ENCODE measurements around the gene SMYD3. TPM values are rescaled to one million over a fixed set of nuclear protein-coding genes. Genes with fewer than 3 reads are reported as not detected.

Gene SMYD3
- total and polyA plus RNA-seq, 2 donors (not counting 3 experiments of a cell fraction or from before 2014, with no cell fraction given) = 16.0 to 32.1 TPM

DNA sequence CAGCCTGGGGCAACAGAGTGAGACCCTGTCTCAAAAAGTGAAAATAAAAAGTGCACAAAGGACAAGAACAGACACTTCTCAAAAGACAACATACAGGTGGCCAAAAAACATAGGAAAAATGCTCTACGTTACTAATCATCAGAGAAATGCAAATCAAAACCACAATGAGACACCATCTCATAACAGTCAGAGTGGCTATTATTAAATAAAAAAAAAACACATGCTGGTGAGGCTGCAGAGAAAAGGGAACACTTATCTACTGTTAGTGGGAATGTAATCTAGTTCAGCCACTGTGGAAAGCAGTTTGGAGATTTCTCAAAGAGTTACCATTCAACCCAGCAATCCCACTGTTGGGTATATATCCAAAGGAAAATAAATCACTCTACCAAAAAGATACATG, 173.2 kb downstream of the SMYD3 start:
- TF ChIP-seq JUN (IDR thresholded peaks at IDR 0.05; ENCODE audit: borderline replicate concordance, insufficient read depth, insufficient read length, low read depth) (no peak), MYC (IDR thresholded peaks at IDR 0.05; ENCODE audit: low read depth, low read length) (no peak), EZH2 (IDR thresholded peaks at IDR 0.05; ENCODE audit: borderline replicate concordance, low read depth, low read length, severe bottlenecking) (no peak), POLR2A (IDR thresholded peaks at IDR 0.05; ENCODE audit: low read depth, low read length) (no peak), POLR2AphosphoS5 (IDR thresholded peaks at IDR 0.05; ENCODE audit: insufficient read depth, low read depth, low read length) (no peak), MAX (IDR thresholded peaks at IDR 0.05; ENCODE audit: insufficient read depth, insufficient read length) (no peak), CTCF (IDR thresholded peaks at IDR 0.05; ENCODE audit: extremely low read depth in 1 of 2, insufficient read depth in 1 of 2, low read depth in 1 of 2, low read length in 2 of 2) (no peak), FOS (IDR thresholded peaks at IDR 0.05; ENCODE audit: borderline replicate concordance, insufficient read depth, low read length) (no peak), GATA2 (IDR thresholded peaks at IDR 0.05; ENCODE audit: insufficient read depth, insufficient read length, low read depth, low read length) (no peak)
- Histone ChIP-seq H4K20me1 (replicated peaks; ENCODE audit: control insufficient read depth, extremely low read depth, insufficient read depth, low read length) (no peaks in the 10 kb centered on the region), H3K9ac (replicated peaks; ENCODE audit: extremely low read depth, insufficient read depth, low read length) (no peak overlapping the region), H3K9me3 (replicated peaks; ENCODE audit: control insufficient read depth, insufficient read depth, low read length) (no peaks in the 10 kb centered on the region), H3K36me3 (ENCODE audit: control insufficient read depth in 2 of 2, extremely low read depth in 1 of 2, insufficient read depth in 2 of 2, low read length in 2 of 2) (no peaks in the 10 kb centered on the region), H3K4me1 (ENCODE audit: control insufficient read depth, extremely low read depth, insufficient read depth, low read length) (peaks cover 8% of the 10 kb centered on the region), H3K4me3 (replicated peaks in 1 of 3; ENCODE audit: insufficient read depth in 1 of 3, low read depth in 1 of 3, low read length in 3 of 3) (no peak overlapping the region), H3K27me3 (ENCODE audit: control insufficient read depth in 2 of 2, insufficient read depth in 2 of 2, low read length in 2 of 2) (no peaks in the 10 kb centered on the region), H3K27ac (ENCODE audit: insufficient read depth, low read depth, low read length) (no peak overlapping the region), H3K4me2 (ENCODE audit: insufficient read depth, low read length) (no peak overlapping the region), H2AFZ (ENCODE audit: low read depth, low read length) (no peak overlapping the region), H3K79me2 (ENCODE audit: control insufficient read depth, insufficient read depth, low read length) (no peaks in the 10 kb centered on the region), H3K9me1 (replicated peaks; ENCODE audit: control insufficient read depth, extremely low read depth, insufficient read depth, low read length) (no peaks in the 10 kb centered on the region)
- dilution Hi-C loops (cut with MboI; ENCODE audit: extremely low pct_ligation_motif_present, low sequenced_read_pairs) = no loop called here
- BruUV-seq (replicated peaks) = no TSS peak
- no peak for FAIRE-seq
- intact Hi-C loops (cut with micrococcal nuclease) = no loop called here
- ChIA-PET CTCF (no interaction called here), POLR2A (no interaction called here)
- no peak for DNase-seq (ENCODE audit: low read depth, low spot score)
